ENCODE results near the gene NBL1. TPM values are rescaled to one million over a fixed set of nuclear protein-coding genes. Genes with fewer than 3 reads are reported as not detected.
"Not testable (repeated sequence)": the region's sequence is repeated elsewhere in the genome, so short reads cannot be mapped to it uniquely, and the experiment has no call there.

Gene NBL1
- total and polyA plus RNA-seq, 2 of the 4 experiments (the other 2 are of a cell fraction), result 14.0 to 54.2 TPM

- TF ChIP-seq, protein P1, sequence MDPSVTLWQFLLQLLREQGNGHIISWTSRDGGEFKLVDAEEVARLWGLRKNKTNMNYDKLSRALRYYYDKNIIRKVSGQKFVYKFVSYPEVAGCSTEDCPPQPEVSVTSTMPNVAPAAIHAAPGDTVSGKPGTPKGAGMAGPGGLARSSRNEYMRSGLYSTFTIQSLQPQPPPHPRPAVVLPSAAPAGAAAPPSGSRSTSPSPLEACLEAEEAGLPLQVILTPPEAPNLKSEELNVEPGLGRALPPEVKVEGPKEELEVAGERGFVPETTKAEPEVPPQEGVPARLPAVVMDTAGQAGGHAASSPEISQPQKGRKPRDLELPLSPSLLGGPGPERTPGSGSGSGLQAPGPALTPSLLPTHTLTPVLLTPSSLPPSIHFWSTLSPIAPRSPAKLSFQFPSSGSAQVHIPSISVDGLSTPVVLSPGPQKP (IDR thresholded peaks at IDR 0.05; ENCODE audit: borderline replicate concordance, low read depth, low read length), result no peak
- in situ Hi-C loops (cut with MboI; ENCODE audit: low sequenced_read_pairs), result no loop called here
- POLR2A ChIA-PET (ENCODE audit: unreplicated experiment), result interaction anchor here (0.7 kb wide), 1 partner anchor 1980 kb away, joined by 9 read pairs; no protein-coding TSS in a partner anchor
These were observed 11.0 kb upstream of the NBL1 start for GRCh38 chr1:19633106-19633505.

GRCh38 chr1:19635064-19635463 lies 9.0 kb upstream of the NBL1 start:
- H2BK120ac ChIP-seq (ENCODE audit: low read depth, low read length); H3K56ac ChIP-seq (ENCODE audit: extremely low read depth, insufficient read depth, low read length); DNase-seq; intact Hi-C loops (cut with micrococcal nuclease); H3K4me2 ChIP-seq (ENCODE audit: low read depth, low read length); CTCF ChIA-PET; H2BK15ac ChIP-seq (ENCODE audit: low read depth, low read length); H3K27ac ChIP-seq (ENCODE audit: insufficient read depth, low read length); in situ Hi-C loops (cut with MboI; ENCODE audit: low sequenced_read_pairs); ATAC-seq (ENCODE audit: low read depth); H3K9me1 ChIP-seq (ENCODE audit: insufficient read depth, low read length); H4K8ac ChIP-seq (ENCODE audit: low read depth in 2 of 2, low read length in 2 of 2); H2BK5ac ChIP-seq (ENCODE audit: low read depth, low read length, poor library complexity, severe bottlenecking); H4K91ac ChIP-seq (ENCODE audit: insufficient read depth, low read depth, low read length); H3K36me3 ChIP-seq (ENCODE audit: control insufficient read depth, insufficient read depth, low read length); dilution Hi-C loops (cut with HindIII; ENCODE audit: low sequenced_read_pairs, unreplicated experiment); BruUV-seq (replicated peaks); H2BK20ac ChIP-seq (ENCODE audit: low read depth, low read length); H2AK5ac ChIP-seq (ENCODE audit: low read depth, low read length); H3K27me3 ChIP-seq (ENCODE audit: control insufficient read depth, insufficient read depth, low read length); H3K23ac ChIP-seq (ENCODE audit: low read depth, low read length); H3K4ac ChIP-seq (ENCODE audit: low read depth, low read length); H3K9ac ChIP-seq (ENCODE audit: low read depth, low read length); H2AK9ac ChIP-seq (replicated peaks; ENCODE audit: low read depth, low read length, poor library complexity); H3K9me3 ChIP-seq (ENCODE audit: control insufficient read depth, insufficient read depth, low read length); H4K20me1 ChIP-seq (ENCODE audit: insufficient read depth, low read length); POLR2A ChIA-PET (ENCODE audit: unreplicated experiment); H3K79me1 ChIP-seq (ENCODE audit: low read depth in 1 of 2, low read length in 2 of 2); H3K18ac ChIP-seq (ENCODE audit: low read depth, low read length); H3K4me3 ChIP-seq (ENCODE audit: insufficient read depth, low read depth, low read length); H4K5ac ChIP-seq (ENCODE audit: low read depth, low read length); H3K14ac ChIP-seq (replicated peaks; ENCODE audit: low read depth, low read length); H3K4me1 ChIP-seq (ENCODE audit: control insufficient read depth, insufficient read depth, low read length); H2AFZ ChIP-seq (replicated peaks; ENCODE audit: low read length, poor library complexity): not testable (repeated sequence)
- 93% methylated on average over 3 of the region's 9 CpGs; no CpG with 5 or more reads in 1 of the 2 experiments for WGBS, 2 experiments (ENCODE audit: extremely low coverage in 2 of 2, insufficient read length in 1 of 2)

More at GRCh38 chr1:19633106-19633505, 11.0 kb upstream of the NBL1 start:
- no peak overlapping the region for H2AFZ ChIP-seq (replicated peaks; ENCODE audit: low read length, poor library complexity)
- no peak overlapping the region for H4K91ac ChIP-seq (ENCODE audit: insufficient read depth, low read depth, low read length)
- H3K18ac ChIP-seq (ENCODE audit: low read depth, low read length), result no peak overlapping the region
- no CpG with 5 or more reads among the region's 2 CpGs for WGBS, 2 experiments (ENCODE audit: extremely low coverage in 2 of 2, insufficient read length in 1 of 2)
- no peak overlapping the region for H3K9ac ChIP-seq (ENCODE audit: low read depth, low read length)
- H3K9me3 ChIP-seq (ENCODE audit: control insufficient read depth, insufficient read depth, low read length), result no peaks in the 10 kb centered on the region
- CTCF ChIA-PET, result no interaction called here
- H4K20me1 ChIP-seq (ENCODE audit: insufficient read depth, low read length), result no peaks in the 10 kb centered on the region
- no peak overlapping the region for H3K4me2 ChIP-seq (ENCODE audit: low read depth, low read length)
- no TSS peak for BruUV-seq (replicated peaks)
- H2BK20ac ChIP-seq (ENCODE audit: low read depth, low read length), result no peak overlapping the region
- no peak overlapping the region for H3K23ac ChIP-seq (ENCODE audit: low read depth, low read length)
- no peak overlapping the region for H4K8ac ChIP-seq (ENCODE audit: low read depth in 2 of 2, low read length in 2 of 2)
- no peak overlapping the region for H3K14ac ChIP-seq (replicated peaks; ENCODE audit: low read depth, low read length)
- H3K27me3 ChIP-seq (ENCODE audit: control insufficient read depth, insufficient read depth, low read length), result no peaks in the 10 kb centered on the region
- dilution Hi-C loops (cut with HindIII; ENCODE audit: low sequenced_read_pairs, unreplicated experiment) (no loop called here), intact Hi-C loops (cut with micrococcal nuclease) (no loop called here)
- no peak overlapping the region for H2BK120ac ChIP-seq (ENCODE audit: low read depth, low read length)
- no peak overlapping the region for H3K4me3 ChIP-seq (ENCODE audit: insufficient read depth, low read depth, low read length)
- ATAC-seq (ENCODE audit: low read depth) (no peak), DNase-seq (no peak)
- H3K56ac ChIP-seq (ENCODE audit: extremely low read depth, insufficient read depth, low read length), result no peak overlapping the region
- H2AK9ac ChIP-seq (replicated peaks; ENCODE audit: low read depth, low read length, poor library complexity), result no peak overlapping the region
- H3K9me1 ChIP-seq (ENCODE audit: insufficient read depth, low read length), result no peaks in the 10 kb centered on the region
- H3K79me1 ChIP-seq (ENCODE audit: low read depth in 1 of 2, low read length in 2 of 2), result no peaks in the 10 kb centered on the region
- H3K4me1 ChIP-seq (ENCODE audit: control insufficient read depth, insufficient read depth, low read length), result no peaks in the 10 kb centered on the region
- H2AK5ac ChIP-seq (ENCODE audit: low read depth, low read length), result no peak overlapping the region
- H2BK15ac ChIP-seq (ENCODE audit: low read depth, low read length), result no peak overlapping the region
- H3K4ac ChIP-seq (ENCODE audit: low read depth, low read length), result no peak overlapping the region
- H4K5ac ChIP-seq (ENCODE audit: low read depth, low read length), result no peak overlapping the region
- H2BK5ac ChIP-seq (ENCODE audit: low read depth, low read length, poor library complexity, severe bottlenecking), result no peak overlapping the region
- H3K27ac ChIP-seq (ENCODE audit: insufficient read depth, low read length), result no peak overlapping the region
- peaks cover 2% of the 10 kb centered on the region; the same call in 1 of the 2 replicates for H3K36me3 ChIP-seq (ENCODE audit: control insufficient read depth, insufficient read depth, low read length)

Data from IMR-90 (cell line).